ENCODE results near the gene CNGA4.
"Not testable (repeated sequence)": the region's sequence is repeated elsewhere in the genome, so short reads cannot be mapped to it uniquely, and the experiment has no call there.

The CNGA4 gene

DNA sequence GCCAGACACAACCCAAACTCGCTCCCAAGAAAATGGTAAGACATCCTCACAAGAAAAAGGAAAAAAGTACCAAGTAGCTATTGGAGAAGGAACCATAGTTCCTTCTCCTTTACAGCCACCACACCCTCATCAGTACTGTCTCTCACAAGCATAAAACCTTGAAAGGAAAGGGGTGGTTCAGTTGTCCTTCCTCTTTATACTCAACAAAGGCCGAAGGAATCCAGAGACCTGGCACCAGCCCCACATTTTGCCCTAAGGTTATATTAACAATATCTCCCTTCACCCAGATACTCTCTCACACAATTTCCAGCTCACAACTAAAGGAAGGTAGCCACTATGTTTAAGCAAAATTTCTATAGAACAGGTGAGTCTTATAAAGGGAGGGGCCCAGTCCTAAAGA is 13.0 kb upstream of the CNGA4 start:
- DNase-seq = peak; percentile 53

DNA sequence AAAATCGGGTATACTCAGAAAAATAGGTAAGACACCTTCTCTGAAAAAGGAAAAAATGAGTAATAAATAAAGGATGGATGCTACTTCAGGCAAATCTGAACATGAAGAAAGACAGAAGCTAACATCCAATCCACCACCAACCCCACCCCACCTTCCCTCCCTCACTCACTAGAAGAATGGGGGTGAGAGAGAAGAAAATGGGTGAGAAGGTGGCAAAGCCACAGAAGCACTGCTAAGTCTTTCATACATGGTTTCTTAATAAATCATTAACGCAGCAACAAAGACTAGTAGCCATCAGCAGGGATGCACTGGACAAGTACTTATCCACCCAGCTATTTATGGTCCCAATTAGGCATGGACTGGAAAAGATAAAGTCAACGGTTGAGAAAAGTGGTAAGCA is 10.4 kb upstream of the CNGA4 start:
- DNase-seq = no peak

DNA sequence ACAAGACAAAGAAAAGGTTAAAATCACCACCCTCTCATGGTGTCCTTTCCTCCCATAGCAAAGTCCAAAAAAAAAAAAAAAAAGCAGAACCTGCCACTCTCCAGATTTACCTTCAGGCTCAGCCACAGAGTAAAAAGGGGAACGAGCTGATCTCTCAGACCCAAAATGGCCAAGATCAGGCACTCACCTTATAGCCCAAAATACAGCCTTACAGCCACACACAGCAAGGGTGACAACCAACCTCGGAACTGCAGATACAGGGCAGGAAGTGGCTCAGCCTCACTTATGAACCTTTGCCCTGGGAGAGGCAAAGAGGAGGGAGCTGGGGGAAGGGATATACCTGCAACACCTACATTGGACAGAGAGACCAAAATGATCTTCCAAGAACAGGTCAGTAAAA is 9.0 kb upstream of the CNGA4 start:
- no peak for DNase-seq

DNA sequence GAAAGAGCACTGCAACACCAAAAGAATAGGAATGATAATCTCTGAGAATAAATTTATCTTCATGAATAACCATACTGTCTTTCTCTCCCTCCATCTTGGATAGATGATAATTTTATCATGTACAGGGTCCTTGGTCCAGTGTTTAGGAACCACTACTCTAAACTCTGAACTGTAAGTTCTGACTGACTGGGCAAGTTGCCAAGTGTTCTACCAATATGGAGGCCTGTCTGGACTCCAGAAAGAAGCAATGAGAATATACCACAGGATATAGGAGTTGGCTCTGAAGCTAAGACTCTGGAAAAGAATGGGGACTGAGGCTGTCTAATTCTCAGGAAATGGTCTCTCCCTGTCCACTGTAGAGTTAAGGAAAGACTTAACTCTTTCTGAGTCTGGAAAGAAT is 6.0 kb upstream of the CNGA4 start:
- peak; percentile 57 for DNase-seq

GRCh38 chr11:6233984-6234386 is 4.9 kb upstream of the CNGA4 start:
- peak; percentile 20 for DNase-seq

- peak; percentile 100 for DNase-seq
Measured at GRCh38 chr11:6234387-6235107, 4.3 kb upstream of the CNGA4 start, which contains the start of gene FHIP1B. Gene FHIP1B, minus strand, starts transcription at chr11:6234636. Its CDS starts 10,120 bp downstream, at chr11:6224516.

- DNase-seq = no peak
Measured at GRCh38 chr11:6237266-6237665, 1.6 kb upstream of the CNGA4 start.

GRCh38 chr11:6237761-6238302 is 1.1 kb upstream of the CNGA4 start:
- peak; percentile 53 for DNase-seq

GRCh38 chr11:6240139-6240538 is 1.2 kb downstream of the CNGA4 start:
- no peak for DNase-seq

- no peak for DNase-seq
Measured at GRCh38 chr11:6240781-6241180, 1.9 kb downstream of the CNGA4 start.

DNA sequence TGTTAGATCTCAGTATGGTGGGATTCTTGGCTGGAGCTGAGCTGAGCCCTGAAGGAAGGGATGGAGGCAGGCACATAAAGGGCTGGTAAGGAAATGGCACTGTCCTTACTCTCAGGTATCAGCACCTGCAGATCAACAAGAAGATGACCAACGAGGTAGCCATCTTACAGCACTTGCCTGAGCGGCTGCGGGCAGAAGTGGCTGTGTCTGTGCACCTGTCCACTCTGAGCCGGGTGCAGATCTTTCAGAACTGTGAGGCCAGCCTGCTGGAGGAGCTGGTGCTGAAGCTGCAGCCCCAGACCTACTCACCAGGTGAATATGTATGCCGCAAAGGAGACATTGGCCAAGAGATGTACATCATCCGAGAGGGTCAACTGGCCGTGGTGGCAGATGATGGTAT is 2.4 kb downstream of the CNGA4 start:
- DNase-seq = no peak

DNA sequence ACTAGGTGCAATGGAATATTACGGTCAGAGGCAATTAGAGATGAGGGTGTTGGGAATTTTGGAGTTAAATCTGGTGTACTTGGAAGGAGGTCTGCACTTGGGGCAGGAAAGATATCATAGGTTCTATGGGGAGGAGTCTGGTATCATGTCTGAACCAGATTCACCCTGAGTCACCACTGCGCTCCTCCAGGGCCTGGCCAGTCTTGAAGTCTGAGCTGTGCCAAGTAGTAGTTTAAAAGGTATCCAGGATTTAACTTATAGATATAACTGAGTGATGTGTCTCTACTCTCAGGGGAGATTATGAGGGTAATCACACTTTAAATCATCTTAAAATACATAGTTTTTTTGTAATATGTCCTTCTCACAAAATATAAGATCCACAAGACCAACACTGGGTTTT is 6.6 kb downstream of the CNGA4 start:
- no peak for DNase-seq

DNA sequence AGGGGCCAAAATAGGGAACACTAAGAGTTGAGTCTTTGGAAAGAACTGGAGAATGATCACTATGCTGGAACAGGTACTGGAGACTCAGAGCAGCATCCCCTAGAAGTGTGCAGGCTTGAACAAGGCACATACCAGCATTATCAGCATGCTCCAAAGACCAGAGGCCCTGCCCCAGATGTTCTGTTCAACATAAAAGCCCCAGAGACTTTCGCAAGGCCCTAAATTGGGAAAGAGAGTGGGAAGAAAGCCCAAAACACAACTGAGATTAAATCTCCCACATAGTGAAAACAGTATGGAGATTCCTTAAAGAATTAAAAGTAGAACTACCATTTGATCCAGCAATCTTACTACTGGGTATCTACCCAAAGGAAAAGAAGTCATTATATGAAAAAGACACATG is 9.4 kb downstream of the CNGA4 start:
- no peak for DNase-seq

DNA sequence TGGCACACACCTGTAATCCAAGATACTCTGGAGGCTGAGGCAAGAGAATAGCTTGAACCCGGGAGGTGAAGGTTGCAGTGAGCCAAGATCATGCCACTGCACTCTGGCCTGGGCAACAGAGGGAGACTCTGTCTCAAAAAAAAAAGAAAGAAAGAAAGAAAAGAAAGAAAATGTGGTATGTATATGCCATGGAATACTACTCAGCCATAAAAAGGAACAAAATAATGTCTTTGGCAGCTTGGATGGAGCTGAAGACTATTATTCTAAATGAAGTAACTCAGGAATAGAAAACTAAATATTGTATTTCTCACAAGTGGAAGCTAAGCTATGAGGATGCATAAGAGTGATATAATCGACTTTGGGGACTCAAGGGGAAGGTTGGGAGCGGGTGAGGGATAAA is 10.0 kb downstream of the CNGA4 start:
- DNase-seq = not testable (repeated sequence)

- peak; percentile 97 for DNase-seq
Measured at GRCh38 chr11:6249770-6250555, 11.1 kb downstream of the CNGA4 start.

DNA sequence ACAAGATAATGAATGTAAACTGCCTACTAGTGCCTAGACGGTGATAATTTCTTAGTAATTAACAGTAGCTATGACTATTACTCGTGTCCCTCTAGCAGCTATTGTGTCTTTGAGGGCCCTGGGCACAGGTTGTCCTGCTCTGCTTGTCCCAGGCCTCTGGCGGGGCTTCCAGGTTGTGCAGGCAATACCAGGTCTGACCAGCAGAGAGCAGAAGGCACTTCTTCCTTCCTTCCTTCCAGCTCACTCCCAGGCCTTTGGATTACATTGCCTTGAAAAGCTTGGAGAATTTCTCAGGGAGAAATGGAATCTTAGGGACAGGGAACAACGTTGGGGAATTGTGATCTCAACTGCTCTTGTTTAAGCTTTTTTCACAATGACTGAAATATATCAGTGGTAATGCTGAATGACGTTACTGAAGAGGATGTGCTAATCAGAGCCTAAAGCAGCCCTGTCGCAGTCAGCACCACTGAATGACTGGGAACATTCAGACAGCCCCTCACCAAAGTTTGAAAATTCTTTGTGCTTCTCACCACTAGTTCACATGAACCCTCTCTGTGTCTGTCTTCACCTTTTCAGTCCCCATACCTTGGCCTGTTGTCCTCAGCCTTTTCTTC is 12.3 kb downstream of the CNGA4 start:
- peak; percentile 69 for DNase-seq

GRCh38 chr11:6251990-6252473 is 13.1 kb downstream of the CNGA4 start:
- peak; percentile 96 for DNase-seq

- no peak for DNase-seq
Measured at GRCh38 chr11:6253197-6253596, 14.3 kb downstream of the CNGA4 start.

DNA sequence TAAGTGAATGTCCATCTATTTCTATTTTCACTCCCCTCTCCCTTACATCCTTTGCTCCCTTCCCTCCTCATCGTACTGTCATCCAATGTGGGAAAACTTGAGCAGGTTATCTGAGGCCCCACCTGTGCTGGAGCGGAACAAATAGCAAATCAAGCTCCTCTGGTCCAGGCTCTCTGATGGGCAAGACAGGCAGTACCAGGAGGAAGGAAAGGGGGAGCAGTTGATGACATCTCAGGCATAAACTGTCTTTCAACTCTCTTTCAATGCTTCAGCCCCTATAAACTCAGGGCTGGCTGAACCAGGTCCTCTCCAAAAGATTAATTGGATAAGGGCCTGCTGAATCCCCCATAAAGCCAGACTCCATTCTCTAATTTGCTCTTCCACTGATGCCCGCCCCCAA is 19.3 kb downstream of the CNGA4 start:
- no peak for DNase-seq

DNA sequence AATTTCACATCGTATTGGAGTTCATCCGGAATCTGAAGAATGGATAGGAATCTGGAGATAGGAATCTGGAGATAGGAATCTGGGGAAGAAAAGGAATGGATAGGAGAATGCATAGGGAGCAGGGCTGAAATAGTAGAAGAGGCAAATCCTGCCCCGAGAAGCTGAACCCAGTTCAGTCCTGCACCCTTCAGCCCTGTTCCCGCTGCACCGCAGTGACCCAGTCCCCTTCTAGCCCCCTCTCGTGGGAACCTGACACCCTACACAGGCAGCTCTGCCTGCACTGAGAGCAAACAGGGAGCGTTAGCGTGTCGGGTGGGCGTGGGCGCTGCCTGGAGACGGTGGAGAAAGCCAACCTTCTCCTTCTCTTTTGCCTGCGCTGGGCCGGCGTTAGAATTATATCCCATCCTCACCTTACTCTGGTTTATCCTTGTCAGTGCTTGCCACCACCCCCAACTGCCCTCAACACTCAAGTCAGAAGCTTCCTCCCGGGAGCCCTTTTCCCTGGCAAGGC is 19.7 kb downstream of the CNGA4 start:
- DNase-seq = no peak

- no peak for DNase-seq
Measured at GRCh38 chr11:6260207-6260726, 21.4 kb downstream of the CNGA4 start.

- no peak for DNase-seq
Measured at GRCh38 chr11:6263662-6264061, 24.8 kb downstream of the CNGA4 start.

DNA sequence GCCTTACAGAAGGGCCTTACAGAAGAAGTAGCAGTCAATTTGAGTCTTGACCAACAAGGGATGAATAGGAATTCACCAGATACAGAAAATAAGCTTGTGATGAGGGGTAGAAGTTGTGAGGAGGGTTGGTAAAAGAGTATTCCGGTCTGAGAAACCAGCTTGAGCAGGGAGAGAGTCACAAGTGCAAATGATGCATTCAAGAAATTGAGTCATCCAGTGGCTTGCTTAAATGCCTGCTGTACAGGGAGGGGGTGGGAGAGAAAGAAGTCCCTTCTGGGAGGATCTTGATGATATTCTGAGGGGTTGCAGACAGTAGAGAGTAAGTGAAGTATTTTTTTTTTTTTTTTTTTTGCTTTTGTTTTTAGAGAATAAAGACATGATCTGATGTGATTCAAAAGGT is 29.9 kb downstream of the CNGA4 start:
- no peak for DNase-seq

Data from hematopoietic multipotent progenitor cell treated with erythropoietin and hydrocortisone succinate and interleukin-3 and kit ligand, for 6 days (in vitro differentiated cells).